Hepatocyte (in vitro differentiated cells): ENCODE data around the gene ADGRG7.

Experiments used
- CTCF ChIP-seq: fragments of 200-600 bp; sonication (generic); IDR thresholded peaks from 2 replicates; pipeline ENCODE4 v1.5.1; 2016; ENCODE audit warnings: antibody characterized with exemption, mild to moderate bottlenecking; ENCODE audit not compliant: poor library complexity
- EZH2phosphoT487 ChIP-seq: fragments of 200-600 bp; sonication (generic); IDR thresholded peaks from one replicate; pipeline ENCODE4 v1.6.1; 2018; ENCODE audit warnings: antibody characterized with exemption, mild to moderate bottlenecking, low read depth, moderate library complexity; ENCODE audit not compliant: unreplicated experiment, severe bottlenecking

GRCh38 chr3:100627491-100627890, 18.1 kb downstream of the ADGRG7 start:
- TF ChIP-seq CTCF: no peak
- TF ChIP-seq EZH2phosphoT487: no peak
